OCI-LY3 (cell line): ENCODE measurements around the gene PEAK1.

ENCODE experiments used
- H2AFZ ChIP-seq: fragments of 200-600, 300-600 bp; shearing (Covaris generic); 2 replicates; pipeline ENCODE4 v1.6.0; 2014; ENCODE audit warnings: antibody characterized with exemption, low read depth, low read length
- H3K27ac ChIP-seq: fragments of 200-600, 300-600 bp; sonication (generic); 2 replicates; pipeline ENCODE4 v1.5.1; 2014; ENCODE audit warnings: mild to moderate bottlenecking, low read length, moderate library complexity, mixed read lengths
- H3K27me3 ChIP-seq: fragments of 200-600, 300-600 bp; sonication (generic); 2 replicates; pipeline ENCODE4 v1.6.1; 2014; ENCODE audit warnings: low read depth, low read length, mixed read lengths
- H3K36me3 ChIP-seq: fragments of 200-600, 300-600 bp; sonication (generic); replicated peaks from 2 replicates; pipeline ENCODE3; 2014; ENCODE audit warnings: low read depth, low read length, mixed read lengths
- H3K4me1 ChIP-seq: fragments of 300-600, 200-600 bp; sonication (generic); 2 replicates; pipeline ENCODE4 v1.6.1; 2014; ENCODE audit warnings: low read length, mixed read lengths
- H3K4me2 ChIP-seq: fragments of 200-600, 300-600 bp; sonication (generic); 2 replicates; pipeline ENCODE4 v1.6.1; 2014; ENCODE audit warnings: low read length, mixed read lengths
- H3K4me3 ChIP-seq: fragments of 300-600, 200-600 bp; sonication (generic); 2 replicates; pipeline ENCODE4 v1.5.1; 2014; ENCODE audit warnings: antibody characterized with exemption, mild to moderate bottlenecking, low read length, moderate library complexity
- H3K79me2 ChIP-seq: fragments of 300-600, 200-600 bp; shearing (Covaris generic); 2 replicates; pipeline ENCODE4 v1.6.1; 2014; ENCODE audit warnings: mild to moderate bottlenecking, low read length, mixed read lengths
- H3K9ac ChIP-seq: fragments of 300-600, 200-600 bp; shearing (Covaris generic); 2 replicates; pipeline ENCODE4 v1.6.0; 2014; ENCODE audit warnings: mild to moderate bottlenecking, low read length, moderate library complexity
- H3K9me3 ChIP-seq: fragments of 200-600, 300-600 bp; shearing (Covaris generic); 2 replicates; pipeline ENCODE4 v1.6.1; 2014; ENCODE audit warnings: low read length, mixed read lengths; ENCODE audit not compliant: insufficient read depth
- H4K20me1 ChIP-seq: fragments of 200-600, 300-600 bp; sonication (generic); 2 replicates; pipeline ENCODE4 v1.6.1; 2016; ENCODE audit warnings: low read length, mixed read lengths; ENCODE audit not compliant: insufficient read depth
- CTCF ChIP-seq: fragments of 200-600, 300-600 bp; sonication (generic); IDR thresholded peaks from 2 replicates; pipeline ENCODE4 v1.5.1; 2014; ENCODE audit warnings: antibody characterized with exemption, low read length, low read depth
- EZH2phosphoT487 ChIP-seq: fragments of 200-600 bp; shearing (Covaris generic); IDR thresholded peaks from 2 replicates; pipeline ENCODE4 v1.6.1; 2018; ENCODE audit warnings: antibody characterized with exemption, mixed run types, low read depth

Gene PEAK1

GRCh38 chr15:77335298-77335697, 84.6 kb downstream of the PEAK1 start:
- H3K36me3 ChIP-seq = no peaks in the 10 kb centered on the region
- H4K20me1 ChIP-seq = no peaks in the 10 kb centered on the region
- no peak overlapping the region for H3K27ac ChIP-seq
- no peak overlapping the region for H3K9ac ChIP-seq
- H3K4me1 ChIP-seq = no peaks in the 10 kb centered on the region
- no peaks in the 10 kb centered on the region for H3K9me3 ChIP-seq
- H3K79me2 ChIP-seq = no peaks in the 10 kb centered on the region
- no peak overlapping the region for H2AFZ ChIP-seq
- no peaks in the 10 kb centered on the region for H3K27me3 ChIP-seq
- no peak overlapping the region for H3K4me2 ChIP-seq
- H3K4me3 ChIP-seq = no peak overlapping the region
- TF ChIP-seq CTCF = no peak
- no peak for TF ChIP-seq EZH2phosphoT487

GRCh38 chr15:77333166-77333565, 86.7 kb downstream of the PEAK1 start:
- Histone ChIP-seq H3K79me2 (no peaks in the 10 kb centered on the region), H4K20me1 (no peaks in the 10 kb centered on the region), H3K27me3 (no peaks in the 10 kb centered on the region), H3K9me3 (no peaks in the 10 kb centered on the region), H3K4me2 (no peak overlapping the region), H3K9ac (no peak overlapping the region), H3K36me3 (no peaks in the 10 kb centered on the region), H3K4me3 (no peak overlapping the region), H3K27ac (no peak overlapping the region), H2AFZ (no peak overlapping the region), H3K4me1 (no peaks in the 10 kb centered on the region)
- TF ChIP-seq EZH2phosphoT487 = no peak
- no peak for TF ChIP-seq CTCF

GRCh38 chr15:77329202-77329601, 90.7 kb downstream of the PEAK1 start:
- Histone ChIP-seq H3K9ac (no peak overlapping the region), H3K4me3 (no peak overlapping the region), H3K9me3 (no peaks in the 10 kb centered on the region), H2AFZ (no peak overlapping the region), H3K27me3 (no peaks in the 10 kb centered on the region), H3K4me2 (no peak overlapping the region), H4K20me1 (no peaks in the 10 kb centered on the region), H3K27ac (no peak overlapping the region), H3K36me3 (no peaks in the 10 kb centered on the region), H3K79me2 (no peaks in the 10 kb centered on the region), H3K4me1 (no peaks in the 10 kb centered on the region)
- TF ChIP-seq CTCF (no peak), EZH2phosphoT487 (no peak)

- TF ChIP-seq EZH2phosphoT487 = no peak
- Histone ChIP-seq H3K27ac (no peak overlapping the region), H4K20me1 (no peaks in the 10 kb centered on the region), H3K9me3 (no peaks in the 10 kb centered on the region), H3K79me2 (no peaks in the 10 kb centered on the region), H3K4me2 (no peak overlapping the region), H3K9ac (no peak overlapping the region), H3K4me1 (no peaks in the 10 kb centered on the region), H3K4me3 (no peak overlapping the region), H2AFZ (no peak overlapping the region), H3K36me3 (no peaks in the 10 kb centered on the region), H3K27me3 (no peaks in the 10 kb centered on the region)
These were observed 91.9 kb downstream of the PEAK1 start for GRCh38 chr15:77327844-77328529.
